Fibroblast of pulmonary artery (primary cell): Measurements from ENCODE around the gene CACNA1E.

Experiments used
- DNase-seq: peaks from one replicate; pipeline ENCODE4 v3.0.0-alpha.2; 2010; ENCODE audit warnings: low read depth
- H3K4me3 ChIP-seq: replicated peaks from 2 replicates; pipeline ENCODE4 v1.5.1; 2011; ENCODE audit warnings: low read depth, mild to moderate bottlenecking, control low read depth, low read length, moderate library complexity
- CTCF ChIP-seq: IDR thresholded peaks from 2 replicates; pipeline ENCODE4 v1.5.1; 2011; ENCODE audit warnings: mild to moderate bottlenecking, control low read depth, low read length, inconsistent platforms; ENCODE audit errors: missing control alignments

The CACNA1E gene

DNA sequence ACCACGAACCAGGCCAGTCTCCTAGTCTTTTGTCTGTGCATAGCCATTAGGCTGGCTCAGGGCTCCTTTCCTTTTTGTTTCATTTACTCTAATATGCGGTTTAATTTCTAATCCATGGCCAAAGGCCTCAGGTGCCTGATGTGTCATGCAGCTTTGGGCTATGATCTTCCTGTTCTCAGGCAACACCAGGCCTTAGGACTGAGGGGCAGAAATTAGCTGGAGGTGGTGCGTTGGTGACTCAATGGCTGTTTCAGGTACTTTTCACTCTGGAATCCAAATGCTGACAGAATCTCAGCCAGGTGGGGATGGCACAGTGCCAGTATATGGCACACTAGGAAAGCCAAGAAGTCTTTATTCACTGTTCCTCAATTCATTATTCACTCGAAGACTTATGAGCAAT lies 105.3 kb downstream of the CACNA1E start:
- no peak for TF ChIP-seq CTCF
- H3K4me3 ChIP-seq, result no peak overlapping the region
- DNase-seq, result no peak

- TF ChIP-seq CTCF, result no peak
These were observed 109.0 kb downstream of the CACNA1E start for GRCh38 chr1:181592255-181592859.

DNA sequence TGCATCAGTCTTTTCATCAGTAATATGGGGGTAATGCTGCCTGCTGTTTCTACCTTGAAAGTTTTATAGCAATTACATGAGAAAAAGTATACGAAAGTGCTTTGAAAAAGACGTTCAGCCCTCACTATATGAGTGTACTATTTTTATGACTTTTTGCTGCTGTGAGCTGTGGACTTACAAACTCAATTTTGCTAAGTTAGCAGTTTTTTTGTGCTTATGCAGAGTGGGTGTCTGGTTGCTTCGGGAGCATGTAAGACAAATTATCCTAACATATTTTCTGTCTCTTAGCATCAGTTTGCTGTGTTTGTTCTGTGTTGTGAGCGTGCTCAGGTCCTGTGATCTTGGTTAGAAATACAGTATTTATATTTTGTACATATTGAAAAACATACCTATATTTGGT lies 109.7 kb downstream of the CACNA1E start:
- no peak for TF ChIP-seq CTCF
- no peak for DNase-seq

More at GRCh38 chr1:181592255-181592859, 109.0 kb downstream of the CACNA1E start:
- no peak for DNase-seq
- no peak overlapping the region for H3K4me3 ChIP-seq

GRCh38 chr1:181594553-181594952 lies 111.2 kb downstream of the CACNA1E start:
- no peak for TF ChIP-seq CTCF
- no peak overlapping the region for H3K4me3 ChIP-seq
- DNase-seq, result no peak

More for the DNA sequence above, 109.7 kb downstream of the CACNA1E start:
- H3K4me3 ChIP-seq, result no peak overlapping the region

DNA sequence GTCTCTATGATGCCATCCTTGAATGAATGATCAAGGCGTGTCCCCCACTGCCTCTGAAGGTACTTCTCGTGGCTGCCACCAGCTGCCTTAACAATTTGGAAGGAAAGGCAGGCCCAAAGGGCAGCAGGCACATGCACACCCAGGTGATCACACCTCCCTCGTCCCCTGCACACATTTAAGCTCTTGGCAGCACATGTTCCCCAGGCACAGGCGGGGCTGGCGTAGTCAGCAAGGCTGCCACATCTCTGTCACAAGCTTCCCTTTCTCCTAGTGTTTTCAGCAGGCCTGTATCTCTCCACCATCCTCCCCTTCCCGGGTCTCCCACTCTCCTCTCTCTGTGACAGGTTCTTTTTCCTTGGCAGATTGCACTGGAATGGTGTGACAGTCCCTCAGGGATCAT lies 111.9 kb downstream of the CACNA1E start:
- TF ChIP-seq CTCF, result no peak
- H3K4me3 ChIP-seq, result no peak overlapping the region
- DNase-seq, result no peak

- TF ChIP-seq CTCF, result no peak
- no peak overlapping the region for H3K4me3 ChIP-seq
- no peak for DNase-seq
These were observed 118.1 kb downstream of the CACNA1E start for GRCh38 chr1:181601186-181601950.
